BJ (cell line): Measurements from ENCODE around the gene GRXCR2. TPM values are rescaled to one million over a fixed set of nuclear protein-coding genes. Genes with fewer than 3 reads are reported as not detected.

Experiments used
- CTCF ChIA-PET: fragments of 350-600 bp; formaldehyde crosslinking; extraction: SDS; loops from one replicate; lab custom pipeline; 2021; ENCODE audit warnings: antibody characterized with exemption, inconsistent platforms; lab: Yijun Ruan, JAX
- POLR2A ChIA-PET: fragments of 300-600 bp; sonication (Branson Sonifier 250); formaldehyde crosslinking; extraction: SDS; loops from one replicate; lab custom pipeline; 2021; ENCODE audit warnings: antibody characterized with exemption; lab: Charles Lee
- DNase-seq: peaks from one replicate; pipeline ENCODE4 v3.0.0-alpha.2; 2011; ENCODE audit warnings: low read depth
- H3K27me3 ChIP-seq: 2 replicates; pipeline ENCODE4 v1.6.0; 2011; ENCODE audit warnings: low read length; ENCODE audit not compliant: control insufficient read depth, insufficient read depth
- H3K36me3 ChIP-seq: 2 replicates; pipeline ENCODE4 v1.5.1; 2011; ENCODE audit warnings: low read length; ENCODE audit not compliant: control insufficient read depth, insufficient read depth
- H3K4me3 ChIP-seq: 2 replicates; pipeline ENCODE4 v1.5.1; 2011; ENCODE audit warnings: low read depth, mild to moderate bottlenecking, control low read depth, low read length
- polyA plus RNA-seq: library from polyadenylated mRNA; depleted of rRNA; stranded (reverse); fragments of >200 nt; gene quantifications from 2 replicates; pipeline ENCODE4 v1.2.3, GENCODE V29; 2011
- TF ChIP-seq, protein P1 (sequence below): IDR thresholded peaks from 2 replicates; pipeline ENCODE4 v1.5.1; 2011; ENCODE audit warnings: low read depth, mild to moderate bottlenecking, control low read depth, inconsistent platforms, low read length, moderate library complexity; ENCODE audit not compliant: insufficient read depth

Gene GRXCR2
- polyA plus RNA-seq, 1 experiment: not detected

DNA sequence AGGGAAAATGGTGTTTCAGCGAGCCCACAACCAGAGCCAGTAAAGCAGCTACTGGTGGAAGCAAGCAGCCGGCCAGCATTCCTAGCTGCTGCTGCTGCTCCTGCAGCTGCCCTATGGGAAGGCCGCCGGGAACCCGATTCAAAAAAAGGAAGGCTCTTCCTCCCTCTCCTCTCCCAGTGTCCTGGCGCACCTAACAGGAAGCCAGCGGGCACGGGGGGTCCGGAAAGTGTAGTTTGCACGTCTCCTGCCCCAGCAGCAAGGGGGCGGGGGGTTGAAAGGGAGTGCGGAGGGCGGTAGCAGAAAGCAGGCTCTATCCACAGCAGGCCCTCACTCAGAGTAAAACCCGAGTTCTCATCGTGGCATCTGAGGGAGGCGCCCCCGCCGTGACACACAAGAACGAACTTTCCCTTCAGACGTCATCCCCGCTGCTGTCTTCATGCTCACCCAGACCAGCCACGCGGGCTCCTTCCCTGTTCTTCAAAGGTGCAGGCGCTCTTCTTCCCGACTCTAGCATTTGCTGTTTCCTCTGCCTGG is 16.5 kb downstream of the GRXCR2 start:
- CTCF ChIA-PET: interaction anchor here (0.7 to 2.3 kb wide), 5 partner anchors 9 to 32 kb away, joined by 3 to 8 read pairs (median 5); no protein-coding TSS in a partner anchor
- DNase-seq: no peak
- TF ChIP-seq, protein P1, sequence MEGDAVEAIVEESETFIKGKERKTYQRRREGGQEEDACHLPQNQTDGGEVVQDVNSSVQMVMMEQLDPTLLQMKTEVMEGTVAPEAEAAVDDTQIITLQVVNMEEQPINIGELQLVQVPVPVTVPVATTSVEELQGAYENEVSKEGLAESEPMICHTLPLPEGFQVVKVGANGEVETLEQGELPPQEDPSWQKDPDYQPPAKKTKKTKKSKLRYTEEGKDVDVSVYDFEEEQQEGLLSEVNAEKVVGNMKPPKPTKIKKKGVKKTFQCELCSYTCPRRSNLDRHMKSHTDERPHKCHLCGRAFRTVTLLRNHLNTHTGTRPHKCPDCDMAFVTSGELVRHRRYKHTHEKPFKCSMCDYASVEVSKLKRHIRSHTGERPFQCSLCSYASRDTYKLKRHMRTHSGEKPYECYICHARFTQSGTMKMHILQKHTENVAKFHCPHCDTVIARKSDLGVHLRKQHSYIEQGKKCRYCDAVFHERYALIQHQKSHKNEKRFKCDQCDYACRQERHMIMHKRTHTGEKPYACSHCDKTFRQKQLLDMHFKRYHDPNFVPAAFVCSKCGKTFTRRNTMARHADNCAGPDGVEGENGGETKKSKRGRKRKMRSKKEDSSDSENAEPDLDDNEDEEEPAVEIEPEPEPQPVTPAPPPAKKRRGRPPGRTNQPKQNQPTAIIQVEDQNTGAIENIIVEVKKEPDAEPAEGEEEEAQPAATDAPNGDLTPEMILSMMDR: no peak
- POLR2A ChIA-PET: no interaction called here
- H3K36me3 ChIP-seq: no peaks in the 10 kb centered on the region
- no peak overlapping the region for H3K4me3 ChIP-seq
- no peaks in the 10 kb centered on the region; the same call in none of the 2 replicates for H3K27me3 ChIP-seq

DNA sequence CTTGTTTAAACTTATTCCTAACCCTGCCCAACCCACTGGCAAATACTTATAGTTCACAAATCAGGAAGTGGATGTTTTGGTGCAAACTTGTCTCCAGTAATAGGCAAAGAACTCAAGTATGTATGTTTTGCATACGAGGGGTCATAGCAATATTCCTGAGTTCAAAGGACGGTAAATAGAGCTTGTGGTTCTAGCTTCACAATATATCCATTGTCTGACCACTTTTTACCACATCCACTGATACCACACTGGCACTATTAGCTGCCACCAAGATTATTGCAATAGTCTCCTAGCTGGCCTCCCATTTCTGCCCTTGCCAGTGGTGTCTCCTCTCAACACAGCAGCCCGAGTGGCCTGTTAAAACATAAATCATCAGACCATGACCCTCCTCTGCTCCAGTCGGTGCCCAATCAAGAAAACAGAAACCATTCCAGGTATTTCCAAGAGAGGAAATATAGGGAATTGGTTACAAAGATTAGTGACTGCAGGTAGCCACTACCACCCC is 17.0 kb downstream of the GRXCR2 start:
- TF ChIP-seq, protein P1: no peak
- no peaks in the 10 kb centered on the region for H3K36me3 ChIP-seq
- DNase-seq: no peak
- ChIA-PET POLR2A (interaction anchor here (0.6 kb wide), 1 partner anchor 1652 kb away, joined by 3 read pairs; no protein-coding TSS in a partner anchor), CTCF (interaction anchor here (1.2 to 2.3 kb wide), 4 partner anchors 9 to 32 kb away, joined by 4 to 8 read pairs (median 6); partner anchors contain the start of gene PRELID2)
- no peak overlapping the region for H3K4me3 ChIP-seq
- no peaks in the 10 kb centered on the region; the same call in 1 of the 2 replicates for H3K27me3 ChIP-seq

DNA sequence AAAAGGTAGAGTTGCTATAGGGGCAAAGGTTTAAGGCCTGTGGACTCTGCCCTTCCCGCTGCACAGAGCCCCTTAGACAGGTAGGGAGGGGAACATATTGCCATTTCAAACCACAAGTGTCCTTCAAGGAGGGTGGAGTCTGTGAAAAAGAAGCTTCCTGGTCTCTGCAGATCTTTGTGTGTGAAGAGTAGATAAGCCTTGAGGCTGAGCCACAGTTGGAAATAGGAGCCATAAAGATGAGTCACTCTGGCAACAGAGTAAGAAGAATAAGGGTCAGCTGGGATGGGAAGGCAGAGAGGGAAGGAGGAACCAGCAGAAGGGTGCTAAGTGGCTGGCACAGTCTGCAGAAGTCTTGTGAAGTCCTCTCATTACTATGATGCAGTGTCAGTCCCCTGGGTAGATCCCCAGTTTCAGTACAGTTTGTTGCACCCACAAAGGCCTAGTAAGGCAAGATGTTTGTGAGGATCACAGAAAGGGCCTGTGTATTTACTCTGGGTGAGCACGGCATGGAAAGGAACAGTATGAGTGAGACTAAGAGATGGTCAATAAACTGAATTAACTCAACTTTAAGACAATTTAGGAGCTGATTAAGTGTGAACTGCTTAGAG is 18.1 kb downstream of the GRXCR2 start:
- no peaks in the 10 kb centered on the region for H3K36me3 ChIP-seq
- H3K27me3 ChIP-seq: no peaks in the 10 kb centered on the region
- ChIA-PET CTCF (interaction anchor here (0.8 to 2.3 kb wide), 5 partner anchors 11 to 33 kb away, joined by 3 to 8 read pairs (median 4); partner anchors contain the start of gene PRELID2), POLR2A (no interaction called here)
- H3K4me3 ChIP-seq: no peak overlapping the region
- TF ChIP-seq, protein P1: no peak
- peak; percentile 36 for DNase-seq

DNA sequence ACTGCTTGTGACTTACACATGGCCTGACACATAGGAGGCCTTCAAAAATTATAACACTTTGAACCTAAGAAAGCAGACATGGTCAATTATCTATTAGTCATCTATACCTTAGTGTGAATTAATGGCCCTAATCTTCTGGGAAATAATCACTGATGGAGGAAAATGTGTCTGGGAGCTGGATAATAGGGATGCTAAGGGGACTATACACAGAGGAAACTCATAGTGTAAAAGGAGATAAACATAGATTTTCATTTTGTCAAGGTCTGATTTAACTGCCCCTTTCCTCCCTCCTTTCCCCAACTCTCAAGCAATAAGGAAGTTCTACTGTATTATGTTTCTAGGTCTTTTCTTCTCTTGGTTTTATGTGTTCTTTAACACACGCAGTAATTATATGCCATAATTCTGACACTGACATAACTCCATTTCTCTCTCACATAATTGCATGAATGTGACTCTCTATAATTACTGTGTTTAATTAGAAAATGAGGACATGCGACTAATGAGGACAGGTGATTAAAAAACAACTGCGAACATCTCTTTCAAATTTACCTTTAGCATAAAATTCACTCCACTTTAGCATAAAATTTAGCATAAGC is 18.9 kb downstream of the GRXCR2 start:
- ChIA-PET POLR2A (no interaction called here), CTCF (interaction anchor here (1.3 kb wide), 1 partner anchor 33 kb away, joined by 3 read pairs; no protein-coding TSS in a partner anchor)
- Histone ChIP-seq H3K36me3 (no peaks in the 10 kb centered on the region), H3K27me3 (no peaks in the 10 kb centered on the region), H3K4me3 (no peak overlapping the region)
- TF ChIP-seq, protein P1: no peak
- no peak for DNase-seq

DNA sequence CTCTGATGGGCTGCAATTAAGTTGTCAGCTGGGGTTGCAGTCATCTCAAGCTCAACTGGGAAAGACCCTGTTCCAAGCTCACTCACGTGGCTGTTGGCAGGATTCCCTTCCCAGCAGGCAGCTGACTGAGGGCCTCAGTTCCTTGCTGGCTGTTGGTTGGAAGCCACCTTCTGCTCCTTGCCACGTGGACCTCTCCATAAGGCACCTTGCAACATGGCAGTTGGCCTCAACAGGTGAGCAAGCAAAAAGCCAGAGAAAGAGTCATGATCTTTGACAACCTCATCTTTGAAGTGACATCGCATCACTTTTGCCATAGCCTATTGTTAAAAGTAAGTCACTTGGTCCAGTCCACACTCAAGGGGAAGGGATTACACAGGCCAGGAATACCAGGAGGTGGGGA is 19.8 kb downstream of the GRXCR2 start:
- Histone ChIP-seq H3K4me3 (no peak overlapping the region), H3K27me3 (no peaks in the 10 kb centered on the region), H3K36me3 (no peaks in the 10 kb centered on the region)
- ChIA-PET POLR2A (no interaction called here), CTCF (no interaction called here)
- no peak for DNase-seq
- TF ChIP-seq, protein P1: no peak
